H1 (cell line): ENCODE measurements around the gene ADK. TPM values are rescaled to one million over a fixed set of nuclear protein-coding genes. Genes with fewer than 3 reads are reported as not detected.

Experiments used
- CTCF ChIA-PET: fragments of 300-600 bp; sonication (Branson Sonifier 250); formaldehyde crosslinking; loops from one replicate; lab custom pipeline; 2021; ENCODE audit not compliant: partially characterized antibody; lab: Charles Lee
- POLR2A ChIA-PET: fragments of 300-600 bp; sonication (Branson Sonifier 250); formaldehyde crosslinking; loops from one replicate; lab custom pipeline; 2021; ENCODE audit warnings: inconsistent platforms; ENCODE audit not compliant: partially characterized antibody; lab: Charles Lee
- DNase-seq, 2 experiments: peaks; one replicate each; pipeline versions ENCODE4 v3.0.0 to v3.0.0-alpha.2; 2010 to 2022; ENCODE audit warnings: low spot score in 2 of 2, low read depth in 1 of 2, mixed read lengths in 1 of 2
- FAIRE-seq: peaks from 2 replicates; lab custom pipeline; 2011; peaks lifted over from hg19 to GRCh38; lab: Jason Lieb, UNC
- H2AFZ ChIP-seq: 2 replicates; pipeline ENCODE4 v1.8.1; 2012; ENCODE audit warnings: low read length, inconsistent platforms
- H2AK5ac ChIP-seq: 2 replicates; pipeline ENCODE4 v1.6.1; 2013; ENCODE audit warnings: low read depth, low read length
- H2BK120ac ChIP-seq: replicated peaks from 2 replicates; pipeline ENCODE3; 2013; ENCODE audit warnings: low read depth, low read length, inconsistent platforms
- H2BK12ac ChIP-seq: 2 replicates; pipeline ENCODE4 v1.6.1; 2013; ENCODE audit warnings: low read depth, low read length
- H2BK15ac ChIP-seq: 2 replicates; pipeline ENCODE4 v1.6.1; 2013; ENCODE audit warnings: low read length
- H2BK20ac ChIP-seq: 2 replicates; pipeline ENCODE4 v1.6.1; 2013; ENCODE audit warnings: low read length
- H2BK5ac ChIP-seq: 2 replicates; pipeline ENCODE4 v1.6.1; 2013; ENCODE audit warnings: low read depth, low read length
- H3K14ac ChIP-seq: 2 replicates; pipeline ENCODE4 v1.6.1; 2013; ENCODE audit warnings: inconsistent platforms; ENCODE audit not compliant: insufficient read length
- H3K18ac ChIP-seq: 2 replicates; pipeline ENCODE4 v1.6.1; 2013; ENCODE audit warnings: low read length; ENCODE audit errors: extremely low read depth
- H3K23ac ChIP-seq: 2 replicates; pipeline ENCODE4 v1.6.1; 2013; ENCODE audit warnings: inconsistent platforms; ENCODE audit not compliant: insufficient read length
- H3K23me2 ChIP-seq: 2 replicates; pipeline ENCODE4 v1.6.1; 2013; ENCODE audit warnings: low read depth, low read length
- H3K27ac ChIP-seq: 2 replicates; pipeline ENCODE4 v1.6.1; 2011; ENCODE audit warnings: low read depth, low read length, inconsistent platforms
- H3K27me3 ChIP-seq, 4 experiments: replicated peaks in 1 of 4; 1 replicate in 1 of 4; 2 replicates in 3 of 4; pipeline versions ENCODE4 v1.6.1 to v1.8.1; 2011 to 2013; ENCODE audit warnings: low read length in 3 of 4, mild to moderate bottlenecking in 3 of 4, inconsistent platforms in 2 of 4, mixed read lengths in 2 of 4, moderate library complexity in 1 of 4; ENCODE audit not compliant: control insufficient read depth in 3 of 4, insufficient read depth in 3 of 4; ENCODE audit errors: extremely low read depth in 1 of 4
- H3K36me3 ChIP-seq, 4 experiments: 2 replicates each; pipeline versions ENCODE4 v1.6.1 to v1.8.1; 2011 to 2013; ENCODE audit warnings: mild to moderate bottlenecking in 4 of 4, low read length in 3 of 4, moderate library complexity in 2 of 4, control low read depth in 1 of 4, inconsistent platforms in 1 of 4; ENCODE audit not compliant: insufficient read depth in 4 of 4, control insufficient read depth in 2 of 4
- H3K4ac ChIP-seq: replicated peaks from 2 replicates; pipeline ENCODE3; 2013; ENCODE audit warnings: low read length, low read depth, mixed read lengths, inconsistent platforms; ENCODE audit not compliant: insufficient read length
- H3K4me1 ChIP-seq, 4 experiments: replicated peaks in 1 of 4; 1 replicate in 1 of 4; 2 replicates in 3 of 4; pipeline versions ENCODE4 v1.6.1 to v1.8.1; 2011 to 2013; ENCODE audit warnings: low read length in 3 of 4, inconsistent platforms in 2 of 4, mixed read lengths in 1 of 4; ENCODE audit not compliant: insufficient read depth in 4 of 4, control insufficient read depth in 3 of 4
- H3K4me2 ChIP-seq, 2 experiments: 2 replicates each; pipeline versions ENCODE4 v1.6.1 to v1.8.1; 2011 to 2013; ENCODE audit warnings: low read depth in 2 of 2, low read length in 2 of 2, control low read depth in 1 of 2, inconsistent platforms in 1 of 2, mild to moderate bottlenecking in 1 of 2; ENCODE audit not compliant: insufficient read depth in 1 of 2
- H3K4me3 ChIP-seq, 4 experiments: fragments of 200-600, 300-600 bp in 1 of 4; sonication (generic), shearing (Covaris generic), sonication (Bioruptor Twin) in 1 of 4; 2 replicates each; pipeline versions ENCODE4 v1.5.1 to v1.8.1; 2011 to 2016; ENCODE audit warnings: low read length in 4 of 4, low read depth in 3 of 4, control low read depth in 2 of 4, inconsistent platforms in 2 of 4, mild to moderate bottlenecking in 2 of 4, mixed read lengths in 1 of 4, moderate library complexity in 1 of 4; ENCODE audit not compliant: insufficient read depth in 2 of 4; ENCODE audit errors: extremely low read depth in 1 of 4
- H3K56ac ChIP-seq: replicated peaks from 2 replicates; pipeline ENCODE3; 2013; ENCODE audit warnings: low read depth, mild to moderate bottlenecking, mixed read lengths, low read length, inconsistent platforms; ENCODE audit not compliant: insufficient read length
- H3K79me1 ChIP-seq: 2 replicates; pipeline ENCODE4 v1.6.1; 2013; ENCODE audit warnings: low read depth, low read length, control low read depth
- H3K79me2 ChIP-seq, 2 experiments: 2 replicates each; pipeline versions ENCODE4 v1.6.1 to v1.8.1; 2012 to 2013; ENCODE audit warnings: low read length in 2 of 2, mild to moderate bottlenecking in 2 of 2, inconsistent platforms in 1 of 2; ENCODE audit not compliant: insufficient read depth in 2 of 2, control insufficient read depth in 1 of 2
- H3K9ac ChIP-seq, 4 experiments: replicated peaks in 1 of 4; 1 replicate in 1 of 4; 2 replicates in 3 of 4; pipeline versions ENCODE4 v1.6.1 to v1.8.1; 2011 to 2013; ENCODE audit warnings: low read depth in 3 of 4, low read length in 3 of 4, control low read depth in 2 of 4, mild to moderate bottlenecking in 2 of 4, moderate library complexity in 2 of 4, inconsistent platforms in 1 of 4; ENCODE audit errors: extremely low read depth in 1 of 4
- H3K9me3 ChIP-seq, 2 experiments: 2 replicates each; pipeline versions ENCODE4 v1.6.1 to v1.8.1; 2012 to 2013; ENCODE audit warnings: mild to moderate bottlenecking in 2 of 2, moderate library complexity in 2 of 2, control low read depth in 1 of 2, inconsistent platforms in 1 of 2, low read depth in 1 of 2, low read length in 1 of 2, mixed read lengths in 1 of 2; ENCODE audit not compliant: insufficient read depth in 2 of 2
- H4K20me1 ChIP-seq, 2 experiments: replicated peaks in 1 of 2; 2 replicates each; pipeline versions ENCODE3 to v1.8.1; 2011 to 2013; ENCODE audit warnings: inconsistent platforms in 2 of 2, low read length in 2 of 2, mild to moderate bottlenecking in 1 of 2; ENCODE audit not compliant: insufficient read depth in 2 of 2, control insufficient read depth in 1 of 2
- H4K5ac ChIP-seq: 2 replicates; pipeline ENCODE4 v1.6.1; 2013; ENCODE audit warnings: low read length, low read depth, mixed read lengths, inconsistent platforms; ENCODE audit not compliant: insufficient read length
- H4K8ac ChIP-seq: 2 replicates; pipeline ENCODE4 v1.8.0; 2013; ENCODE audit warnings: mild to moderate bottlenecking, moderate library complexity, low read length, inconsistent platforms; ENCODE audit not compliant: insufficient read depth; ENCODE audit errors: extremely low read depth
- H4K91ac ChIP-seq: replicated peaks from 2 replicates; pipeline ENCODE3; 2013; ENCODE audit warnings: low read length, mixed read lengths, inconsistent platforms; ENCODE audit not compliant: insufficient read length
- JUND ChIP-seq: IDR thresholded peaks from 2 replicates; pipeline ENCODE4 v1.6.1; 2011; ENCODE audit warnings: mild to moderate bottlenecking, improper control_type of control experiment, low read length
- POLR2A ChIP-seq, 2 experiments: IDR thresholded peaks; 1 replicate in 1 of 2; 2 replicates in 1 of 2; pipeline ENCODE4 v1.6.1; 2011; ENCODE audit warnings: low read depth in 2 of 2, low read length in 2 of 2, mild to moderate bottlenecking in 2 of 2; ENCODE audit errors: control extremely low read depth in 1 of 2
- SP4 ChIP-seq: IDR thresholded peaks from 2 replicates; pipeline ENCODE4 v1.6.1; 2012; ENCODE audit warnings: low read length, inconsistent platforms
- WGBS, 2 experiments: shearing (Covaris generic) in 1 of 2; methylation state at CpG; one replicate each; pipeline versions ENCODE4 v1.1.6 to v1.1.7; 2013 to 2015; ENCODE audit warnings: low lambda C conversion rate in 2 of 2, mixed read lengths in 2 of 2, inconsistent platforms in 1 of 2, low coverage in 1 of 2, missing lambda C conversion rate in 1 of 2; ENCODE audit not compliant: insufficient replicate concordance in 2 of 2, insufficient coverage in 1 of 2, insufficient read length in 1 of 2; ENCODE audit errors: extremely low coverage in 1 of 2, missing lambda C conversion rate in 1 of 2; 5-methylcytosine and 5-hydroxymethylcytosine counted together
- polyA plus RNA-seq, 7 experiments: library from polyadenylated mRNA; depleted of rRNA in 3 of 7; stranded (reverse) in 5 of 7; unstranded in 2 of 7; fragments of >200 nt in 5 of 7; fragments of 200-250 nt in 2 of 7; gene quantifications; 1 replicate in 5 of 7; 2 replicates in 1 of 7; 4 replicates in 1 of 7; pipeline versions ENCODE4 v1.2.1 to v1.2.3, GENCODE V29; 2011 to 2013; ENCODE audit warnings: missing spikeins in 2 of 7, mixed read lengths in 2 of 7
- total RNA-seq: library from RNA; stranded (reverse); fragmentation: NEBNext Ultra II Directional; extraction: Animal tissue kit (Norgen Biotek cat#: 25700); gene quantifications from 2 replicates; pipeline ENCODE4 v1.2.1, GENCODE V29; 2021

ADK gene
- total and polyA plus RNA-seq, 2 of the 8 experiments (the other 6 are each of a cell fraction or from before 2014, with no cell fraction given) = 12.3 to 42.4 TPM

DNA sequence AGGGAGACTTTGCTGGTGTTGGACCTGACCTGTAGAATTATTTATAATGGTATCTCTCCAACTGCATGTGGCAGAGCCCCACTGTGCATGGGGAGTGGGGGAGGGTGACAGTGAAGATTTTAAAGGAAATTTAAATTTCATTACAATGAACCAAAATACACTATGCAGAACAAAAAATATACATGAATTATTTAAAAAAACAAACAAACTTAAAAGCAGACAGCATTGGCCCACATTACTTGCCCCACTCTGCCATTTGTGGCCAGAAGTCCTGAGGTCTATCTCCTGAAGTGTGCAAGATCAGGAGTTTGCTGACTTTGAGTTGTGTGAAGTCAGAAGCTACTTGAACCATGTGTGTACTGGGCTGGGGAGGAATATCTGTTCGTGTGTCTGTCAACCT lies 40.9 kb upstream of the ADK start:
- WGBS, 2 experiments = 81% methylated on average over 1 of the region's 1 CpG; no CpG with 5 or more reads in 1 of the 2 experiments
- Histone ChIP-seq H3K27ac (no peak overlapping the region), H2AFZ (no peak overlapping the region), H2BK120ac (no peak overlapping the region), H2BK15ac (no peak overlapping the region), H3K56ac (no peak overlapping the region), H4K91ac (no peak overlapping the region), H2BK20ac (no peak overlapping the region), H3K14ac (no peak overlapping the region), H3K79me1 (no peaks in the 10 kb centered on the region), H4K8ac (no peak overlapping the region)
- TF ChIP-seq JUND = no peak
- 0 out of 3 replicates have a peak, but pooled peaks of 1 of the 2 experiments have one; percentile 17 for TF ChIP-seq POLR2A (IDR thresholded peaks at IDR 0.05; ENCODE audit: control extremely low read depth in 1 of 2, low read depth in 2 of 2, low read length in 2 of 2)
- no peak for TF ChIP-seq SP4
- TF ChIP-seq, all 59 proteins: peak for 1
- H2AK5ac ChIP-seq = no peak overlapping the region
- H3K9me3 ChIP-seq = no peaks in the 10 kb centered on the region
- H3K79me2 ChIP-seq = 0 out of 4 replicates have a peak, but pooled peaks cover 0 to 3% of the 10 kb centered on the region in 2 experiments
- no peaks in the 10 kb centered on the region for H3K27me3 ChIP-seq
- H4K20me1 ChIP-seq = peaks cover 3 to 4% of the 10 kb centered on the region in 2 experiments
- POLR2A ChIA-PET = interaction anchor here (0.6 to 2.9 kb wide), 5 partner anchors 8 to 1019 kb away, joined by 3 to 11 read pairs (median 6); no protein-coding TSS in a partner anchor
- H3K4ac ChIP-seq = no peak overlapping the region
- no peaks in the 10 kb centered on the region; the same call in 1 of the 2 replicates for H3K23me2 ChIP-seq
- H3K4me1 ChIP-seq = no peaks in the 10 kb centered on the region
- H2BK12ac ChIP-seq = no peak overlapping the region
- DNase-seq (no peak), FAIRE-seq (no peak)
- no peak overlapping the region for H3K18ac ChIP-seq
- H3K4me3 ChIP-seq = no peak overlapping the region
- no peak overlapping the region for H3K9ac ChIP-seq
- H3K4me2 ChIP-seq = no peak overlapping the region
- H2BK5ac ChIP-seq = no peak overlapping the region
- no peak overlapping the region for H3K23ac ChIP-seq
- no peak overlapping the region for H4K5ac ChIP-seq
- CTCF ChIA-PET = interaction anchor here (0.9 to 2.6 kb wide), 5 partner anchors 12 to 151 kb away, joined by 3 to 10 read pairs (median 3); no protein-coding TSS in a partner anchor
- H3K36me3 ChIP-seq = peaks cover 67 to 98% (median 89%) of the 10 kb centered on the region in 4 experiments
